CD4-positive, alpha-beta T cell (primary cell): Measurements from ENCODE around the gene OTOP3. TPM values are rescaled to one million over a fixed set of nuclear protein-coding genes. Genes with fewer than 3 reads are reported as not detected.

ENCODE experiments used
- ATAC-seq: fragments of 200-7000 bp; cut with Tn5 transposase; one replicate; pipeline ENCODE4 v1.10.0; 2022; ENCODE audit warnings: mild to moderate bottlenecking; ENCODE audit not compliant: poor library complexity
- CTCF ChIA-PET: fragments of 350-600 bp; sonication (Branson Sonifier 250); formaldehyde crosslinking; loops from one replicate; lab custom pipeline; 2021; ENCODE audit warnings: antibody characterized with exemption, inconsistent platforms; lab: Charles Lee
- POLR2A ChIA-PET: fragments of 350-600 bp; sonication (Branson Sonifier 250); formaldehyde crosslinking; loops from one replicate; lab custom pipeline; 2021; ENCODE audit warnings: antibody characterized with exemption, inconsistent platforms; lab: Charles Lee
- DNase-seq, 14 experiments: peaks; one replicate each; pipeline ENCODE4 v3.0.0-alpha.2; 2013 to 2020; ENCODE audit warnings: mixed read lengths in 2 of 14
- H3K27ac ChIP-seq, 2 donors: one replicate each; pipeline versions ENCODE4 v1.5.1 to v1.7.0; 2013; ENCODE audit warnings: low read length in 2 of 2, low read depth in 1 of 2, mild to moderate bottlenecking in 1 of 2
- H3K27me3 ChIP-seq, 2 experiments: 1 replicate in 1 of 2; 2 replicates in 1 of 2; pipeline versions ENCODE4 v1.6.1 to v1.7.0; 2013; ENCODE audit warnings: low read length in 2 of 2, control low read depth in 1 of 2, mild to moderate bottlenecking in 1 of 2, moderate library complexity in 1 of 2; ENCODE audit not compliant: insufficient read depth in 2 of 2, control insufficient read depth in 1 of 2
- H3K36me3 ChIP-seq: one replicate; pipeline ENCODE4 v1.6.1; 2013; ENCODE audit warnings: low read length, control low read depth; ENCODE audit not compliant: insufficient read depth
- H3K4me1 ChIP-seq: one replicate; pipeline ENCODE4 v1.6.1; 2013; ENCODE audit warnings: low read length, control low read depth; ENCODE audit not compliant: insufficient read depth
- H3K4me3 ChIP-seq: one replicate; pipeline ENCODE4 v1.5.1; 2013; ENCODE audit warnings: mild to moderate bottlenecking, low read length, moderate library complexity
- H3K9me3 ChIP-seq, 2 experiments: 1 replicate in 1 of 2; 2 replicates in 1 of 2; pipeline versions ENCODE4 v1.6.1 to v1.7.0; 2013; ENCODE audit warnings: low read length in 2 of 2, mild to moderate bottlenecking in 2 of 2, control low read depth in 1 of 2, moderate library complexity in 1 of 2; ENCODE audit not compliant: control insufficient read depth in 1 of 2, insufficient read depth in 1 of 2
- H3K27ac Mint-ChIP-seq: one replicate; pipeline ENCODE4 v1.8.0; 2020; ENCODE audit warnings: mixed read lengths
- H3K27me3 Mint-ChIP-seq: one replicate; pipeline ENCODE4 v1.8.0; 2021; ENCODE audit warnings: mixed read lengths
- H3K36me3 Mint-ChIP-seq: one replicate; pipeline ENCODE4 v1.8.0; 2021; ENCODE audit warnings: low read depth, mixed read lengths
- H3K4me1 Mint-ChIP-seq: one replicate; pipeline ENCODE4 v1.8.0; 2021; ENCODE audit warnings: low read depth, mixed read lengths
- H3K4me3 Mint-ChIP-seq: one replicate; pipeline ENCODE4 v1.8.0; 2020; ENCODE audit warnings: mild to moderate bottlenecking, mixed read lengths
- H3K9me3 Mint-ChIP-seq: one replicate; pipeline ENCODE4 v1.8.0; 2020; ENCODE audit warnings: mixed read lengths
- intact Hi-C, 2 experiments: fragments of 100-400 bp; cut with DNase I in 1 of 2; cut with micrococcal nuclease in 1 of 2; formaldehyde crosslinking; loops; one replicate each; pipeline versions ENCODE4 v1.15.1 to v1.9.0; 2023 to 2025; cut with DNase I, micrococcal nuclease
- total RNA-seq, 174 experiments: library from RNA in 2 of 174; stranded (reverse) in 2 of 174; gene quantifications; one replicate each; pipeline ENCODE4 v1.2.3 and lab custom pipeline; 2021 to 2026
- TF ChIP-seq, protein P1 (sequence below): fragments of 200-600 bp; IDR thresholded peaks from one replicate; pipeline ENCODE4 v1.8.0; 2022; ENCODE audit warnings: antibody characterized with exemption, mild to moderate bottlenecking

Gene OTOP3
- total RNA-seq, 2 experiments from 2014 or later: not detected

DNA sequence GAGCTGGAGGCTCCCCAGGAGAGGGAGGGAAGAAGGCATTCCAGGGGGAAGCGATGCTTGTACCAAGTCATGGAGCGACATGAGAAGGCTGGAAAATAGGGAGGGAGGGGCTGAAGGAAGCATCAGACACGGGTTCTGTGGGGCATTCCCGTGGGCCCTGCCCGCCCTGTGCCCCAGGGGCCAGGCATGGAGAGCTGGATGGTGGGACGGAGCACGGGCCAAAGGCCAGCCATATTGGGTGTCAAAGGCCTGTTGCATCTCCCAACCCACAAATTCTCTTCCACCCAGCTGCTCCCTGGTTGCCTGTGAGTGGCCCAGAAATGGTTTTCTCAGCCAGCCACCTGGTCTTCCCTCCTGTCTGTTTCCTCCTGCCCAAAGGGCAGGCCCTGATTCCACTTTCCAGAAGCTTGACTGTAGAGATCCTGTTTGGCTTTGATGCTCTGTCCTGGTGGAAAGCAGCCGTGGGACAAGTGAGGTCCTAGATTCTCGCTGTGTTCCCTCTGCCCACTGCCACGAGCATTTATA is 54.9 kb downstream of the OTOP3 start:
- H3K9me3 Mint-ChIP-seq: no peaks in the 10 kb centered on the region
- DNase-seq: no peak
- H3K36me3 ChIP-seq: no peaks in the 10 kb centered on the region
- no peak overlapping the region for H3K4me3 ChIP-seq
- TF ChIP-seq, protein P1, sequence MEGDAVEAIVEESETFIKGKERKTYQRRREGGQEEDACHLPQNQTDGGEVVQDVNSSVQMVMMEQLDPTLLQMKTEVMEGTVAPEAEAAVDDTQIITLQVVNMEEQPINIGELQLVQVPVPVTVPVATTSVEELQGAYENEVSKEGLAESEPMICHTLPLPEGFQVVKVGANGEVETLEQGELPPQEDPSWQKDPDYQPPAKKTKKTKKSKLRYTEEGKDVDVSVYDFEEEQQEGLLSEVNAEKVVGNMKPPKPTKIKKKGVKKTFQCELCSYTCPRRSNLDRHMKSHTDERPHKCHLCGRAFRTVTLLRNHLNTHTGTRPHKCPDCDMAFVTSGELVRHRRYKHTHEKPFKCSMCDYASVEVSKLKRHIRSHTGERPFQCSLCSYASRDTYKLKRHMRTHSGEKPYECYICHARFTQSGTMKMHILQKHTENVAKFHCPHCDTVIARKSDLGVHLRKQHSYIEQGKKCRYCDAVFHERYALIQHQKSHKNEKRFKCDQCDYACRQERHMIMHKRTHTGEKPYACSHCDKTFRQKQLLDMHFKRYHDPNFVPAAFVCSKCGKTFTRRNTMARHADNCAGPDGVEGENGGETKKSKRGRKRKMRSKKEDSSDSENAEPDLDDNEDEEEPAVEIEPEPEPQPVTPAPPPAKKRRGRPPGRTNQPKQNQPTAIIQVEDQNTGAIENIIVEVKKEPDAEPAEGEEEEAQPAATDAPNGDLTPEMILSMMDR: no peak
- H3K9me3 ChIP-seq: no peaks in the 10 kb centered on the region
- intact Hi-C loops: no loop called here
- no peaks in the 10 kb centered on the region for H3K36me3 Mint-ChIP-seq
- ATAC-seq: no peak
- no peak overlapping the region for H3K27ac ChIP-seq
- H3K27me3 ChIP-seq: peaks cover 7 to 9% of the 10 kb centered on the region in 2 experiments
- no peak overlapping the region for H3K4me3 Mint-ChIP-seq
- peaks cover 18% of the 10 kb centered on the region for H3K4me1 ChIP-seq
- CTCF ChIA-PET: interaction anchor here (0.7 kb wide), 2 partner anchors 11 to 84 kb away, joined by 3 to 4 read pairs; no protein-coding TSS in a partner anchor
- peaks cover 10% of the 10 kb centered on the region for H3K4me1 Mint-ChIP-seq
- H3K27ac Mint-ChIP-seq: no peak overlapping the region
- peaks cover 4% of the 10 kb centered on the region for H3K27me3 Mint-ChIP-seq
- POLR2A ChIA-PET: no interaction called here

DNA sequence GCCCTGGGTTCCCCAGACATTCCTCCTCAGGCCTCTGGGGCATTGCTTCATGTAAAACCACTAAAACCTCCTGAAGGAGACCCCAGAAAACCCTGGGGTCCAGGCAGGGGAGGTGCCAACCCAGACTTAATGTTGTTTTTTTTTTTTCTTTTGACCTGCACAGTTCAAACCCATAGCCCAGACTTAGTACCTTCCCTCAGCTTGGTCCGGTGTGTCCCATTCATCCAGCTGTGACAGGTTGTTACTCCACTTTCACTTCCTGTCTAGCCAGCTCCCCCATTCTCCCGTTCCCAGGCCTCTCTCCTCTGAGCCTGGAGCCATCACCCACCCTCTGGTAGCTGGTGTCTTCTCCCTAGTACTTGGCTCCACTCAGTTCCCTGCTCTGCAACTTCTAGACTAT is 56.5 kb downstream of the OTOP3 start:
- ChIA-PET POLR2A (interaction anchor here (1.0 kb wide), 1 partner anchor 42 kb away, joined by 4 read pairs; no protein-coding TSS in a partner anchor), CTCF (interaction anchor here (1.3 kb wide), 1 partner anchor 20 kb away, joined by 3 read pairs; the partner anchor contains the start of gene MRPL58)
- no peaks in the 10 kb centered on the region for H3K36me3 ChIP-seq
- Mint-ChIP-seq H3K27ac (no peak overlapping the region), H3K36me3 (no peaks in the 10 kb centered on the region), H3K4me1 (peaks cover 2% of the 10 kb centered on the region), H3K9me3 (no peaks in the 10 kb centered on the region), H3K27me3 (peaks cover 2% of the 10 kb centered on the region), H3K4me3 (no peak overlapping the region)
- peaks cover 10% of the 10 kb centered on the region for H3K4me1 ChIP-seq
- no peak overlapping the region for H3K27ac ChIP-seq
- TF ChIP-seq, protein P1: no peak
- DNase-seq (no peak), ATAC-seq (no peak)
- no peaks in the 10 kb centered on the region for H3K9me3 ChIP-seq
- H3K4me3 ChIP-seq: no peak overlapping the region
- intact Hi-C loops: no loop called here
- peaks cover 7 to 9% of the 10 kb centered on the region in 2 experiments for H3K27me3 ChIP-seq

DNA sequence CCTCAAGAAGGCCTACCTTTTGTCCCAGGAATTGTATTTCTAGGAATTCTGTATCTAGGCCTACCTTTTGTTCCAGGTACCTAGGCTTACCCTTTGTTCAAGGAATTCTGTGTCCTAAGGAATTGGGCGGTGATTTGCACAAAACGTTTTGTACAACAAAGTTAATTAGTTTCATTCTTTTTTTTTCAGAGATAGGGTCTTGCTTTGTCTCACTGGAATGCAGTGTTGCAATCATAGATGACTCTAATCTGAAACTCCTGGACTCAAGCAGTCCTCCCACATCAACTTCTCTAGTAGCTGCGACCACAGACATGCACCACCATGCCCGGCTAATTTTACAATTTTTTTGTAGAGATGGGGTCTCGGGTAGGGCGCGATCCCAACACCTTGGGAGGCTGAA is 58.7 kb downstream of the OTOP3 start:
- Mint-ChIP-seq H3K27ac (no peak overlapping the region), H3K4me1 (no peaks in the 10 kb centered on the region), H3K36me3 (no peaks in the 10 kb centered on the region), H3K27me3 (no peaks in the 10 kb centered on the region), H3K9me3 (no peaks in the 10 kb centered on the region), H3K4me3 (no peak overlapping the region)
- Histone ChIP-seq H3K27ac (no peak overlapping the region), H3K9me3 (no peaks in the 10 kb centered on the region), H3K36me3 (no peaks in the 10 kb centered on the region), H3K4me1 (no peaks in the 10 kb centered on the region), H3K27me3 (no peaks in the 10 kb centered on the region), H3K4me3 (no peak overlapping the region)
- TF ChIP-seq, protein P1: no peak
- ChIA-PET POLR2A (no interaction called here), CTCF (no interaction called here)
- DNase-seq: no peak
- intact Hi-C loops: no loop called here
- no peak for ATAC-seq
